Thyroid gland (tissue), 4 donors: ENCODE measurements around the gene LCN6.
"Not testable (repeated sequence)": the region's sequence is repeated elsewhere in the genome, so short reads cannot be mapped to it uniquely, and the experiment has no call there.

Experiments used
- CTCF ChIP-seq, 6 experiments: fragments of 200-600 bp in 3 of 6; fragments of 450-650 bp in 3 of 6; sonication (generic) in 3 of 6; IDR thresholded peaks; one replicate each; pipeline ENCODE4 v1.5.1; 2016 to 2019; ENCODE audit warnings: antibody characterized with exemption in 6 of 6, mild to moderate bottlenecking in 2 of 6, inconsistent platforms in 1 of 6, moderate library complexity in 1 of 6
- POLR2A ChIP-seq, 2 donors: fragments of 450-650 bp; IDR thresholded peaks; one replicate each; pipeline ENCODE4 v1.6.1; 2017; ENCODE audit warnings: antibody characterized with exemption in 2 of 2, mild to moderate bottlenecking in 2 of 2, moderate library complexity in 1 of 2

- TF ChIP-seq CTCF, POLR2A (IDR thresholded peaks at IDR 0.05): not testable (repeated sequence)
Measured at GRCh38 chr9:136765745-136766409, 17.6 kb upstream of the LCN6 start.
